GM18909 (cell line): Measurements from ENCODE around the gene CRB3.

Experiments
- ATAC-seq: cut with Tn5 transposase; IDR thresholded peaks from one replicate; pipeline ENCODE4 v1.9.1; 2021; ENCODE audit warnings: mild to moderate bottlenecking; ENCODE audit not compliant: unreplicated experiment, poor library complexity

Gene CRB3

GRCh38 chr19:6431891-6432290 is 32.2 kb upstream of the CRB3 start:
- no peak for ATAC-seq

- no peak for ATAC-seq
Measured at GRCh38 chr19:6433165-6433564, 30.9 kb upstream of the CRB3 start.

- no peak for ATAC-seq
Measured at GRCh38 chr19:6433663-6434062, 30.4 kb upstream of the CRB3 start, which contains the start of gene SLC25A41. SLC25A41 (minus strand) TSS chr19:6433763; CDS start chr19:6433693, 70 bp downstream.

GRCh38 chr19:6439743-6440142 is 24.3 kb upstream of the CRB3 start:
- ATAC-seq: no peak

- no peak for ATAC-seq
Measured at GRCh38 chr19:6440905-6441304, 23.2 kb upstream of the CRB3 start.

GRCh38 chr19:6442087-6442688 is 21.9 kb upstream of the CRB3 start:
- no peak for ATAC-seq

GRCh38 chr19:6443986-6444385 is 20.1 kb upstream of the CRB3 start:
- ATAC-seq: no peak

GRCh38 chr19:6446452-6446851 is 17.6 kb upstream of the CRB3 start:
- ATAC-seq: no peak

- ATAC-seq: no peak
Measured at GRCh38 chr19:6448045-6448444, 16.0 kb upstream of the CRB3 start.

GRCh38 chr19:6450166-6450565 is 13.9 kb upstream of the CRB3 start:
- no peak for ATAC-seq

- ATAC-seq: no peak
Measured at GRCh38 chr19:6451583-6452222, 12.4 kb upstream of the CRB3 start.

GRCh38 chr19:6452223-6452614 is 11.9 kb upstream of the CRB3 start:
- no peak for ATAC-seq

- ATAC-seq: no peak
Measured at GRCh38 chr19:6452899-6453298, 11.2 kb upstream of the CRB3 start.

- no peak for ATAC-seq
Measured at GRCh38 chr19:6453951-6454565, 10.0 kb upstream of the CRB3 start.

GRCh38 chr19:6455924-6456323 is 8.1 kb upstream of the CRB3 start:
- ATAC-seq: no peak

- no peak for ATAC-seq
Measured at GRCh38 chr19:6457958-6458694, 5.9 kb upstream of the CRB3 start.

GRCh38 chr19:6458695-6459261 is 5.3 kb upstream of the CRB3 start:
- ATAC-seq: no peak

GRCh38 chr19:6459262-6460098 is 4.6 kb upstream of the CRB3 start, which contains the start of gene SLC25A23:
SLC25A23 (minus strand) TSS chr19:6459792; CDS start chr19:6459628, 164 bp downstream.
- peak; percentile 41 for ATAC-seq

GRCh38 chr19:6460099-6460884 is 3.8 kb upstream of the CRB3 start:
- ATAC-seq: peak; percentile 83
